Gastroesophageal sphincter (tissue), 3 donors: ENCODE measurements around the gene ELMO1.

Experiments used
- CTCF ChIP-seq, 4 experiments: fragments of 200-600 bp in 2 of 4; fragments of 450-650 bp in 2 of 4; sonication (generic) in 1 of 4; IDR thresholded peaks; one replicate each; pipeline ENCODE4 v1.5.1; 2017 to 2019; ENCODE audit warnings: antibody characterized with exemption in 4 of 4, mild to moderate bottlenecking in 2 of 4, moderate library complexity in 2 of 4
- EP300 ChIP-seq: sonication (generic); formaldehyde crosslinking; IDR thresholded peaks from one replicate; pipeline ENCODE4 v1.6.1; 2017; ENCODE audit warnings: antibody characterized with exemption, mild to moderate bottlenecking
- POLR2A ChIP-seq, 2 donors: fragments of 450-650 bp; IDR thresholded peaks; one replicate each; pipeline ENCODE4 v1.6.1; 2017; ENCODE audit warnings: antibody characterized with exemption in 2 of 2, mild to moderate bottlenecking in 2 of 2, moderate library complexity in 1 of 2
- POLR2AphosphoS5 ChIP-seq: sonication (generic); formaldehyde crosslinking; IDR thresholded peaks from one replicate; pipeline ENCODE4 v1.6.1; 2017; ENCODE audit warnings: antibody characterized with exemption

- no peak for TF ChIP-seq POLR2A (IDR thresholded peaks at IDR 0.05)
- TF ChIP-seq CTCF (IDR thresholded peaks at IDR 0.05) = no peak
- TF ChIP-seq EP300 = no peak
- TF ChIP-seq POLR2AphosphoS5 = no peak
Measured at GRCh38 chr7:37062560-37062859, 386.2 kb downstream of the ELMO1 start.
